K562 (cell line): ENCODE results near the gene PLS1. TPM values are rescaled to one million over a fixed set of nuclear protein-coding genes. Genes with fewer than 3 reads are reported as not detected.
A peak's percentile ranks its signal among the peaks of the same experiment; 100 is the strongest.

ENCODE experiments used
- CREBBP ChIP-seq: IDR thresholded peaks from one replicate; pipeline ENCODE4 v1.6.1; 2012; ENCODE audit warnings: low read depth, mild to moderate bottlenecking, control low read depth, inconsistent platforms, low read length
- E2F4 ChIP-seq: sonication (generic); formaldehyde crosslinking; IDR thresholded peaks from 2 replicates; pipeline ENCODE4 v1.8.0; 2022; ENCODE audit warnings: mild to moderate bottlenecking, low read depth, missing genetic modification reagents
- GATAD2A ChIP-seq: fragments of 450-650 bp; IDR thresholded peaks from 2 replicates; pipeline ENCODE4 v1.6.1; 2017
- HOXB6 ChIP-seq: fragments of 250-450 bp; sonication (Bioruptor Pico); IDR thresholded peaks from 2 replicates; pipeline ENCODE4 v1.5.1; 2022; ENCODE audit warnings: mild to moderate bottlenecking, borderline replicate concordance
- KLF16 ChIP-seq: IDR thresholded peaks from 2 replicates; pipeline ENCODE4 v1.6.1; 2016; ENCODE audit warnings: antibody characterized with exemption
- MXD1 ChIP-seq: fragments of 250-450 bp; sonication (Bioruptor Pico); IDR thresholded peaks from 2 replicates; pipeline ENCODE4 v1.8.0; 2021; ENCODE audit warnings: borderline replicate concordance, mild to moderate bottlenecking, moderate library complexity; ENCODE audit not compliant: poor library complexity, severe bottlenecking
- NCOA2 ChIP-seq, 2 experiments: fragments of 450-650 bp; IDR thresholded peaks; 2 replicates each; pipeline ENCODE4 v1.6.1; 2018; ENCODE audit warnings: mild to moderate bottlenecking in 2 of 2, moderate library complexity in 1 of 2; ENCODE audit not compliant: partially characterized antibody in 2 of 2
- NCOR1 ChIP-seq: fragments of 450-650 bp; IDR thresholded peaks from 2 replicates; pipeline ENCODE4 v1.6.1; 2016; ENCODE audit warnings: mild to moderate bottlenecking, moderate library complexity
- PHTF2 ChIP-seq: fragments of 250-450 bp; sonication (Bioruptor Pico); IDR thresholded peaks from 2 replicates; pipeline ENCODE4 v1.5.0; 2021; ENCODE audit warnings: mild to moderate bottlenecking
- TEAD1 ChIP-seq, 2 experiments: fragments of 450-650 bp in 1 of 2; sonication (generic) in 1 of 2; formaldehyde crosslinking; IDR thresholded peaks; 2 replicates each; pipeline versions ENCODE4 v1.4.0 to v1.8.0; 2020 to 2022; ENCODE audit warnings: mild to moderate bottlenecking in 2 of 2, missing genetic modification reagents in 1 of 2
- ZBTB5 ChIP-seq: fragments of 450-650 bp; IDR thresholded peaks from 2 replicates; pipeline ENCODE4 v1.6.1; 2017; ENCODE audit warnings: antibody characterized with exemption
- ZBTB8A ChIP-seq: fragments of 450-650 bp; IDR thresholded peaks from 2 replicates; pipeline ENCODE4 v1.6.1; 2018; ENCODE audit warnings: mild to moderate bottlenecking, moderate library complexity; ENCODE audit not compliant: partially characterized antibody
- ZNF398 ChIP-seq: fragments of 250-450 bp; sonication (Bioruptor Pico); IDR thresholded peaks from 2 replicates; pipeline ENCODE4 v1.8.0; 2021; ENCODE audit warnings: moderate library complexity, mild to moderate bottlenecking, inconsistent platforms
- ZNF512 ChIP-seq: IDR thresholded peaks from 2 replicates; pipeline ENCODE4 v1.6.1; 2016; ENCODE audit warnings: missing genetic modification characterization, missing compliant biosample characterization
- ZNF609 ChIP-seq: sonication (generic); formaldehyde crosslinking; IDR thresholded peaks from 2 replicates; pipeline ENCODE4 v1.8.1; 2023; ENCODE audit warnings: missing genetic modification reagents, mild to moderate bottlenecking, borderline replicate concordance
- polyA plus RNA-seq, 8 experiments: library from polyadenylated mRNA; depleted of rRNA in 4 of 8; stranded (reverse) in 5 of 8; unstranded in 3 of 8; fragments of >200 nt; fragmentation: Nextera tagmentation in 2 of 8; fragmentation: Illumina TruSeq in 1 of 8; extraction: Ambion mirVana in 2 of 8; extraction: Trizol in 1 of 8; gene quantifications; 2 replicates each; pipeline versions ENCODE4 v1.2.1 to v1.2.3, GENCODE V29; 2011 to 2014; ENCODE audit warnings: inconsistent platforms in 1 of 8, missing spikeins in 1 of 8
- total RNA-seq, 7 experiments: library from RNA; depleted of rRNA in 6 of 7; stranded (reverse); fragments of >200 nt in 6 of 7; fragmentation: Illumina TruSeq in 2 of 7; extraction: Trizol in 2 of 7; gene quantifications; 2 replicates each; pipeline versions ENCODE4 v1.2.1 to v1.2.3, GENCODE V29; 2011 to 2021; ENCODE audit warnings: low replicate concordance in 1 of 7

The PLS1 gene
- total and polyA plus RNA-seq, 9 of the 15 experiments (the other 6 are each of a cell fraction or from before 2014, with no cell fraction given) = 6.1 to 21.3 (median 13.0) TPM

- TF ChIP-seq E2F4 (CRISPR knock-in tag) (no peak), MXD1 (CRISPR knock-in tag) (no peak), ZBTB5 (no peak), ZNF512 (tag) (no peak), GATAD2A (peak; percentile 72; the same call in 1 of the 2 replicates), HOXB6 (no peak), PHTF2 (no peak), TEAD1 (CRISPR knock-in tag; IDR thresholded peaks at IDR 0.05) (0 out of 4 replicates have a peak, but pooled peaks of 1 of the 2 experiments have one; percentile 5), ZNF398 (CRISPR knock-in tag) (no peak), KLF16 (peak; percentile 66), NCOR1 (peak; percentile 95), CREBBP (no peak), ZNF609 (CRISPR knock-in tag) (no peak), NCOA2 (IDR thresholded peaks at IDR 0.05; ENCODE audit: partially characterized antibody in 2 of 2) (peak in 1 of 2 experiments; percentile 62), ZBTB8A (no peak)
These were observed 22.8 kb downstream of the PLS1 start (continued) for GRCh38 chr3:142618917-142619461.
